HEK293 (cell line): Measurements from ENCODE around the gene TSPAN2.

ENCODE experiments used
- CTCF ChIA-PET: fragments of 350-600 bp; formaldehyde crosslinking; extraction: SDS; loops from one replicate; lab custom pipeline; 2021; ENCODE audit warnings: antibody characterized with exemption; lab: Yijun Ruan, JAX
- POLR2A ChIA-PET: fragments of 300-600 bp; formaldehyde crosslinking; extraction: SDS; loops from one replicate; lab custom pipeline; 2020; ENCODE audit warnings: antibody characterized with exemption, inconsistent platforms; lab: Yijun Ruan, JAX
- H3K27ac ChIP-seq: fragments of 200-500 bp; sonication (Bioruptor generic); 2 replicates; pipeline ENCODE4 v1.5.1; 2014; ENCODE audit warnings: low read depth, low read length, control low read depth, inconsistent platforms; ENCODE audit errors: extremely low read depth
- H3K36me3 ChIP-seq, 2 experiments: fragments of 200-500 bp in 1 of 2; sonication (Bioruptor generic) in 1 of 2; 1 replicate in 1 of 2; 2 replicates in 1 of 2; pipeline ENCODE4 v1.5.1; 2014 to 2017; ENCODE audit warnings: inconsistent platforms in 2 of 2, low read length in 2 of 2; ENCODE audit not compliant: control insufficient read depth in 2 of 2, insufficient read depth in 1 of 2
- H3K4me1 ChIP-seq: fragments of 200-500 bp; sonication (Bioruptor generic); 2 replicates; pipeline ENCODE4 v1.5.1; 2014; ENCODE audit warnings: mild to moderate bottlenecking, low read length, inconsistent platforms; ENCODE audit not compliant: control insufficient read depth, insufficient read depth
- H3K4me3 ChIP-seq: 2 replicates; pipeline ENCODE4 v1.5.1; 2011; ENCODE audit warnings: low read depth, mild to moderate bottlenecking, control low read depth, low read length, moderate library complexity
- H3K9me3 ChIP-seq: fragments of 200-500 bp; sonication (Bioruptor generic); 2 replicates; pipeline ENCODE4 v1.5.1; 2014; ENCODE audit warnings: low read depth, low read length, inconsistent platforms; ENCODE audit not compliant: control insufficient read depth, insufficient read depth
- INSM2 ChIP-seq: fragments of 450-650 bp; formaldehyde crosslinking; IDR thresholded peaks from 2 replicates; pipeline ENCODE4 v1.5.1; 2016; ENCODE audit warnings: missing biosample characterization, missing genetic modification characterization
- KLF9 ChIP-seq: fragments of 450-650 bp; formaldehyde crosslinking; IDR thresholded peaks from 2 replicates; pipeline ENCODE4 v1.5.1; 2016; ENCODE audit warnings: missing biosample characterization, missing genetic modification characterization, low read depth
- MZF1 ChIP-seq: fragments of 450-650 bp; formaldehyde crosslinking; IDR thresholded peaks from 2 replicates; pipeline ENCODE4 v1.5.1; 2017; ENCODE audit warnings: missing biosample characterization, missing genetic modification characterization, borderline replicate concordance
- OVOL3 ChIP-seq: fragments of 450-650 bp; formaldehyde crosslinking; IDR thresholded peaks from 2 replicates; pipeline ENCODE4 v1.5.1; 2016; ENCODE audit warnings: missing biosample characterization, missing genetic modification characterization
- SCRT2 ChIP-seq: fragments of 450-650 bp; formaldehyde crosslinking; IDR thresholded peaks from 2 replicates; pipeline ENCODE4 v1.5.1; 2016; ENCODE audit warnings: missing biosample characterization, missing genetic modification characterization
- ZBTB26 ChIP-seq: fragments of 450-650 bp; formaldehyde crosslinking; optimal IDR thresholded peaks from 2 replicates; pipeline ENCODE3; 2016; ENCODE audit warnings: missing biosample characterization, mild to moderate bottlenecking, missing genetic modification characterization
- ZNF274 ChIP-seq, 2 experiments: fragments of 200-500 bp in 1 of 2; fragments of 450-650 bp in 1 of 2; sonication (Bioruptor generic) in 1 of 2; formaldehyde crosslinking in 1 of 2; IDR thresholded peaks; 2 replicates each; pipeline versions ENCODE4 v1.5.1 to v1.6.1; 2014 to 2016; ENCODE audit warnings: borderline replicate concordance in 1 of 2, inconsistent platforms in 1 of 2, low read length in 1 of 2, missing biosample characterization in 1 of 2, missing genetic modification characterization in 1 of 2
- ZNF280C ChIP-seq: fragments of 450-650 bp; formaldehyde crosslinking; IDR thresholded peaks from 2 replicates; pipeline ENCODE4 v1.5.1; 2016; ENCODE audit warnings: missing biosample characterization, missing genetic modification characterization
- ZNF311 ChIP-seq: fragments of 450-650 bp; formaldehyde crosslinking; IDR thresholded peaks from 2 replicates; pipeline ENCODE4 v1.5.1; 2017; ENCODE audit warnings: missing biosample characterization, missing genetic modification characterization, borderline replicate concordance
- ZNF354C ChIP-seq: fragments of 450-650 bp; formaldehyde crosslinking; IDR thresholded peaks from 2 replicates; pipeline ENCODE4 v1.5.1; 2016; ENCODE audit warnings: missing biosample characterization, missing genetic modification characterization, low read depth, borderline replicate concordance
- ZNF398 ChIP-seq: fragments of 450-650 bp; formaldehyde crosslinking; IDR thresholded peaks from 2 replicates; pipeline ENCODE4 v1.5.1; 2017; ENCODE audit warnings: missing biosample characterization, missing genetic modification characterization
- ZNF571 ChIP-seq: fragments of 450-650 bp; formaldehyde crosslinking; IDR thresholded peaks from 2 replicates; pipeline ENCODE4 v1.5.0; 2017; ENCODE audit warnings: missing biosample characterization, missing genetic modification characterization
- ZNF585B ChIP-seq: fragments of 450-650 bp; formaldehyde crosslinking; IDR thresholded peaks from 2 replicates; pipeline ENCODE4 v1.5.1; 2016; ENCODE audit warnings: missing biosample characterization, missing genetic modification characterization
- ZNF658 ChIP-seq: fragments of 450-650 bp; formaldehyde crosslinking; IDR thresholded peaks from 2 replicates; pipeline ENCODE4; 2016; ENCODE audit warnings: missing biosample characterization, missing genetic modification characterization
- ZNF792 ChIP-seq: fragments of 450-650 bp; formaldehyde crosslinking; IDR thresholded peaks from 2 replicates; pipeline ENCODE4 v1.5.1; 2016; ENCODE audit warnings: missing biosample characterization, missing genetic modification characterization
- ZXDB ChIP-seq: fragments of 450-650 bp; formaldehyde crosslinking; IDR thresholded peaks from 2 replicates; pipeline ENCODE4 v1.5.1; 2016; ENCODE audit warnings: missing biosample characterization, missing genetic modification characterization
- TF ChIP-seq, protein P1 (sequence below): fragments of 450-650 bp; formaldehyde crosslinking; IDR thresholded peaks from 2 replicates; pipeline ENCODE4 v1.5.0; 2017; ENCODE audit warnings: missing biosample characterization, missing genetic modification characterization, borderline replicate concordance
- TF ChIP-seq, protein P2 (sequence below): fragments of 450-650 bp; formaldehyde crosslinking; IDR thresholded peaks from 2 replicates; pipeline ENCODE4 v1.5.1; 2016; ENCODE audit warnings: missing biosample characterization, missing genetic modification characterization, low read depth
- TF ChIP-seq, protein P3 (sequence below): fragments of 450-650 bp; formaldehyde crosslinking; IDR thresholded peaks from 2 replicates; pipeline ENCODE4 v1.5.1; 2016; ENCODE audit warnings: missing biosample characterization, missing genetic modification characterization

The TSPAN2 gene

GRCh38 chr1:115077984-115078330 is 11.3 kb downstream of the TSPAN2 start:
- Histone ChIP-seq H3K9me3 (no peaks in the 10 kb centered on the region), H3K36me3 (no peaks in the 10 kb centered on the region), H3K4me3 (no peak overlapping the region), H3K4me1 (no peaks in the 10 kb centered on the region), H3K27ac (no peak overlapping the region)
- POLR2A ChIA-PET, result no interaction called here
- CTCF ChIA-PET, result no interaction called here
- TF ChIP-seq ZNF792 (no peak), MZF1 (tag by site-specific recombination) (no peak), KLF9 (no peak), INSM2 (tag by site-specific recombination) (no peak), ZNF274 (IDR thresholded peaks at IDR 0.05; ENCODE audit: low read length) (no peak), ZNF274 (tag by site-specific recombination; IDR thresholded peaks at IDR 0.05; ENCODE audit: borderline replicate concordance) (no peak), ZNF571 (tag by site-specific recombination) (no peak), OVOL3 (no peak), ZNF585B (tag by site-specific recombination) (no peak), ZXDB (tag by site-specific recombination) (no peak)
- TF ChIP-seq, protein P1, sequence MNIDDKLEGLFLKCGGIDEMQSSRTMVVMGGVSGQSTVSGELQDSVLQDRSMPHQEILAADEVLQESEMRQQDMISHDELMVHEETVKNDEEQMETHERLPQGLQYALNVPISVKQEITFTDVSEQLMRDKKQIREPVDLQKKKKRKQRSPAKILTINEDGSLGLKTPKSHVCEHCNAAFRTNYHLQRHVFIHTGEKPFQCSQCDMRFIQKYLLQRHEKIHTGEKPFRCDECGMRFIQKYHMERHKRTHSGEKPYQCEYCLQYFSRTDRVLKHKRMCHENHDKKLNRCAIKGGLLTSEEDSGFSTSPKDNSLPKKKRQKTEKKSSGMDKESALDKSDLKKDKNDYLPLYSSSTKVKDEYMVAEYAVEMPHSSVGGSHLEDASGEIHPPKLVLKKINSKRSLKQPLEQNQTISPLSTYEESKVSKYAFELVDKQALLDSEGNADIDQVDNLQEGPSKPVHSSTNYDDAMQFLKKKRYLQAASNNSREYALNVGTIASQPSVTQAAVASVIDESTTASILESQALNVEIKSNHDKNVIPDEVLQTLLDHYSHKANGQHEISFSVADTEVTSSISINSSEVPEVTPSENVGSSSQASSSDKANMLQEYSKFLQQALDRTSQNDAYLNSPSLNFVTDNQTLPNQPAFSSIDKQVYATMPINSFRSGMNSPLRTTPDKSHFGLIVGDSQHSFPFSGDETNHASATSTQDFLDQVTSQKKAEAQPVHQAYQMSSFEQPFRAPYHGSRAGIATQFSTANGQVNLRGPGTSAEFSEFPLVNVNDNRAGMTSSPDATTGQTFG (tag by site-specific recombination), result no peak

GRCh38 chr1:115077286-115077983 is 11.9 kb downstream of the TSPAN2 start:
- Histone ChIP-seq H3K9me3 (no peaks in the 10 kb centered on the region), H3K4me3 (no peak overlapping the region), H3K36me3 (no peaks in the 10 kb centered on the region), H3K4me1 (no peaks in the 10 kb centered on the region), H3K27ac (no peak overlapping the region)
- CTCF ChIA-PET, result interaction anchor here (0.9 kb wide), 1 partner anchor 24 kb away, joined by 3 read pairs; no protein-coding TSS in a partner anchor
- POLR2A ChIA-PET, result no interaction called here
- TF ChIP-seq ZNF280C (tag by site-specific recombination) (no peak), ZNF354C (tag by site-specific recombination) (no peak), ZNF398 (tag by site-specific recombination) (no peak), ZNF658 (tag by site-specific recombination) (no peak), ZNF311 (no peak), ZBTB26 (tag by site-specific recombination) (no peak), ZNF571 (tag by site-specific recombination) (no peak), SCRT2 (tag by site-specific recombination) (no peak), ZXDB (tag by site-specific recombination) (no peak)
- TF ChIP-seq, protein P2, sequence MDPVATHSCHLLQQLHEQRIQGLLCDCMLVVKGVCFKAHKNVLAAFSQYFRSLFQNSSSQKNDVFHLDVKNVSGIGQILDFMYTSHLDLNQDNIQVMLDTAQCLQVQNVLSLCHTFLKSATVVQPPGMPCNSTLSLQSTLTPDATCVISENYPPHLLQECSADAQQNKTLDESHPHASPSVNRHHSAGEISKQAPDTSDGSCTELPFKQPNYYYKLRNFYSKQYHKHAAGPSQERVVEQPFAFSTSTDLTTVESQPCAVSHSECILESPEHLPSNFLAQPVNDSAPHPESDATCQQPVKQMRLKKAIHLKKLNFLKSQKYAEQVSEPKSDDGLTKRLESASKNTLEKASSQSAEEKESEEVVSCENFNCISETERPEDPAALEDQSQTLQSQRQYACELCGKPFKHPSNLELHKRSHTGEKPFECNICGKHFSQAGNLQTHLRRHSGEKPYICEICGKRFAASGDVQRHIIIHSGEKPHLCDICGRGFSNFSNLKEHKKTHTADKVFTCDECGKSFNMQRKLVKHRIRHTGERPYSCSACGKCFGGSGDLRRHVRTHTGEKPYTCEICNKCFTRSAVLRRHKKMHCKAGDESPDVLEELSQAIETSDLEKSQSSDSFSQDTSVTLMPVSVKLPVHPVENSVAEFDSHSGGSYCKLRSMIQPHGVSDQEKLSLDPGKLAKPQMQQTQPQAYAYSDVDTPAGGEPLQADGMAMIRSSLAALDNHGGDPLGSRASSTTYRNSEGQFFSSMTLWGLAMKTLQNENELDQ (tag by site-specific recombination), result no peak
- TF ChIP-seq, protein P3, sequence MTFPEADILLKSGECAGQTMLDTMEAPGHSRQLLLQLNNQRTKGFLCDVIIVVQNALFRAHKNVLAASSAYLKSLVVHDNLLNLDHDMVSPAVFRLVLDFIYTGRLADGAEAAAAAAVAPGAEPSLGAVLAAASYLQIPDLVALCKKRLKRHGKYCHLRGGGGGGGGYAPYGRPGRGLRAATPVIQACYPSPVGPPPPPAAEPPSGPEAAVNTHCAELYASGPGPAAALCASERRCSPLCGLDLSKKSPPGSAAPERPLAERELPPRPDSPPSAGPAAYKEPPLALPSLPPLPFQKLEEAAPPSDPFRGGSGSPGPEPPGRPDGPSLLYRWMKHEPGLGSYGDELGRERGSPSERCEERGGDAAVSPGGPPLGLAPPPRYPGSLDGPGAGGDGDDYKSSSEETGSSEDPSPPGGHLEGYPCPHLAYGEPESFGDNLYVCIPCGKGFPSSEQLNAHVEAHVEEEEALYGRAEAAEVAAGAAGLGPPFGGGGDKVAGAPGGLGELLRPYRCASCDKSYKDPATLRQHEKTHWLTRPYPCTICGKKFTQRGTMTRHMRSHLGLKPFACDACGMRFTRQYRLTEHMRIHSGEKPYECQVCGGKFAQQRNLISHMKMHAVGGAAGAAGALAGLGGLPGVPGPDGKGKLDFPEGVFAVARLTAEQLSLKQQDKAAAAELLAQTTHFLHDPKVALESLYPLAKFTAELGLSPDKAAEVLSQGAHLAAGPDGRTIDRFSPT, result no peak
